ENCODE measurements around the gene PARD3. TPM values are rescaled to one million over a fixed set of nuclear protein-coding genes. Genes with fewer than 3 reads are reported as not detected.

PARD3 gene
- 37.4 and 45.8 TPM in 2 replicates for total RNA-seq

GRCh38 chr10:34815185-34816084 is at the start of gene PARD3:
Gene PARD3, minus strand, starts transcription at chr10:34815296. Its CDS starts 301 bp downstream, at chr10:34814995.

Small RNAs within 50 kb of the gene (small RNA-seq; reads per million reads assigned to genes)
- gene ELOBP4: not detected
- not detected for gene RF00019
- gene RPL37P18: not detected

All from hair follicle dermal papilla cell (primary cell).